Endothelial cell of umbilical vein (primary cell): Measurements from ENCODE around the gene GLDN. TPM values are rescaled to one million over a fixed set of nuclear protein-coding genes. Genes with fewer than 3 reads are reported as not detected.
A peak's percentile ranks its signal among the peaks of the same experiment; 100 is the strongest.
"Not testable (repeated sequence)": the region's sequence is repeated elsewhere in the genome, so short reads cannot be mapped to it uniquely, and the experiment has no call there.

ENCODE experiments used
- BruUV-seq: library from RNA; stranded (reverse); fragments of 400-500 nt; replicated peaks from 2 replicates; lab custom pipeline; 2021; lab: Mats Ljungman, UMichigan
- CTCF ChIA-PET: fragments of 300-600, 350-600 bp; sonication (Branson Sonifier 250); formaldehyde crosslinking; loops from one replicate; lab custom pipeline; 2021; ENCODE audit warnings: antibody characterized with exemption, inconsistent platforms; lab: Charles Lee
- POLR2A ChIA-PET: fragments of 300-600, 350-600 bp; sonication (Branson Sonifier 250); formaldehyde crosslinking; loops from one replicate; lab custom pipeline; 2021; ENCODE audit warnings: antibody characterized with exemption, inconsistent platforms; lab: Charles Lee
- DNase-seq: peaks from one replicate; pipeline ENCODE4 v3.0.0-alpha.2; 2011; ENCODE audit warnings: low read depth, low spot score
- FAIRE-seq: peaks from 2 replicates; lab custom pipeline; 2011; peaks lifted over from hg19 to GRCh38; lab: Jason Lieb, UNC
- H2AFZ ChIP-seq: 2 replicates; pipeline ENCODE4 v1.6.0; 2012; ENCODE audit warnings: low read depth, low read length, control low read depth, inconsistent platforms
- H3K27ac ChIP-seq: 2 replicates; pipeline ENCODE4 v1.5.1; 2011; ENCODE audit warnings: low read depth, mild to moderate bottlenecking, control low read depth, low read length, moderate library complexity; ENCODE audit not compliant: insufficient read depth
- H3K27me3 ChIP-seq, 2 experiments: 2 replicates each; pipeline versions ENCODE4 v1.6.0 to v1.6.1; 2011; ENCODE audit warnings: low read length in 2 of 2, mixed read lengths in 1 of 2; ENCODE audit not compliant: control insufficient read depth in 2 of 2, insufficient read depth in 2 of 2
- H3K36me3 ChIP-seq, 2 experiments: 2 replicates in 1 of 2; 3 replicates in 1 of 2; pipeline ENCODE4 v1.5.1; 2011; ENCODE audit warnings: low read length in 2 of 2, mild to moderate bottlenecking in 1 of 2, moderate library complexity in 1 of 2; ENCODE audit not compliant: control insufficient read depth in 2 of 2, insufficient read depth in 2 of 2; ENCODE audit errors: extremely low read depth in 1 of 2
- H3K4me1 ChIP-seq: 3 replicates; pipeline ENCODE4 v1.5.1; 2011; ENCODE audit warnings: mild to moderate bottlenecking, low read length; ENCODE audit not compliant: control insufficient read depth, insufficient read depth; ENCODE audit errors: extremely low read depth
- H3K4me2 ChIP-seq: 2 replicates; pipeline ENCODE4 v1.6.1; 2011; ENCODE audit warnings: low read length, control low read depth, mixed read lengths; ENCODE audit not compliant: insufficient read depth
- H3K4me3 ChIP-seq, 3 experiments: fragments of 200-600 bp in 1 of 3; sonication (generic), shearing (Covaris generic) in 1 of 3; replicated peaks in 1 of 3; 2 replicates each; pipeline ENCODE4 v1.5.1; 2011 to 2016; ENCODE audit warnings: control low read depth in 3 of 3, low read length in 3 of 3, mild to moderate bottlenecking in 2 of 3, inconsistent platforms in 1 of 3, low read depth in 1 of 3, moderate library complexity in 1 of 3; ENCODE audit not compliant: insufficient read depth in 1 of 3
- H3K79me2 ChIP-seq: 2 replicates; pipeline ENCODE4 v1.6.0; 2012; ENCODE audit warnings: low read length, inconsistent platforms; ENCODE audit not compliant: control insufficient read depth, insufficient read depth
- H3K9ac ChIP-seq: replicated peaks from 2 replicates; pipeline ENCODE3; 2011; ENCODE audit warnings: low read length, control low read depth; ENCODE audit not compliant: insufficient read depth; ENCODE audit errors: extremely low read depth
- H3K9me1 ChIP-seq: replicated peaks from 3 replicates; pipeline ENCODE4 v1.6.0; 2011; ENCODE audit warnings: mild to moderate bottlenecking, low read length; ENCODE audit not compliant: control insufficient read depth, insufficient read depth; ENCODE audit errors: extremely low read depth
- H3K9me3 ChIP-seq: replicated peaks from 2 replicates; pipeline ENCODE4 v1.5.1; 2012; ENCODE audit warnings: low read length, inconsistent platforms; ENCODE audit not compliant: control insufficient read depth, insufficient read depth
- H4K20me1 ChIP-seq: replicated peaks from 2 replicates; pipeline ENCODE3; 2011; ENCODE audit warnings: mild to moderate bottlenecking, low read length; ENCODE audit not compliant: control insufficient read depth, insufficient read depth; ENCODE audit errors: extremely low read depth
- EZH2 ChIP-seq: IDR thresholded peaks from 2 replicates; pipeline ENCODE4 v1.6.1; 2012; ENCODE audit warnings: borderline replicate concordance, low read depth, mild to moderate bottlenecking, moderate library complexity, low read length, inconsistent platforms; ENCODE audit not compliant: severe bottlenecking
- FOS ChIP-seq: IDR thresholded peaks from 2 replicates; pipeline ENCODE4 v1.6.1; 2011; ENCODE audit warnings: mild to moderate bottlenecking, low read length, moderate library complexity, borderline replicate concordance; ENCODE audit not compliant: insufficient read depth
- GATA2 ChIP-seq: IDR thresholded peaks from 2 replicates; pipeline ENCODE4 v1.7.0; 2011; ENCODE audit warnings: low read depth, mild to moderate bottlenecking, moderate library complexity, mixed read lengths, low read length; ENCODE audit not compliant: insufficient read length, insufficient read depth
- JUN ChIP-seq: IDR thresholded peaks from 2 replicates; pipeline ENCODE4 v1.6.1; 2011; ENCODE audit warnings: borderline replicate concordance, low read depth; ENCODE audit not compliant: insufficient read length, insufficient read depth
- MAX ChIP-seq: IDR thresholded peaks from 2 replicates; pipeline ENCODE4 v1.6.1; 2011; ENCODE audit not compliant: insufficient read depth, insufficient read length
- MYC ChIP-seq: IDR thresholded peaks from one replicate; pipeline ENCODE4 v1.6.1; 2011; ENCODE audit warnings: mild to moderate bottlenecking, low read depth, low read length
- POLR2A ChIP-seq: IDR thresholded peaks from 2 replicates; pipeline ENCODE4 v1.6.1; 2012; ENCODE audit warnings: low read depth, mild to moderate bottlenecking, control low read depth, low read length
- POLR2AphosphoS5 ChIP-seq: IDR thresholded peaks from 2 replicates; pipeline ENCODE4 v1.6.1; 2012; ENCODE audit warnings: low read depth, mild to moderate bottlenecking, control low read depth, low read length, moderate library complexity; ENCODE audit not compliant: insufficient read depth
- dilution Hi-C: fragments of 300-500 bp; cut with MboI; formaldehyde crosslinking; loops from one replicate; pipeline ENCODE4 v1.15.0; 2019; ENCODE audit warnings: low sequenced_read_pairs; ENCODE audit not compliant: extremely low pct_ligation_motif_present
- intact Hi-C: fragments of 100-400 bp; cut with micrococcal nuclease; formaldehyde crosslinking; loops from one replicate; pipeline ENCODE4 v1.10.0; 2022
- polyA plus RNA-seq, 4 experiments: library from polyadenylated mRNA; depleted of rRNA in 3 of 4; stranded (reverse) in 3 of 4; unstranded in 1 of 4; fragments of >200 nt; gene quantifications; 2 replicates each; pipeline versions ENCODE4 v1.2.1 to v1.2.3, GENCODE V29; 2011 to 2012; ENCODE audit warnings: missing spikeins in 1 of 4
- total RNA-seq: library from RNA; stranded (reverse); gene quantifications from 2 replicates; pipeline ENCODE4 v1.2.3, GENCODE V29; 2021
- TF ChIP-seq, protein P1 (sequence below), 2 donors: IDR thresholded peaks; 1 replicate in 1 of 2; 2 replicates in 1 of 2; pipeline ENCODE4 v1.5.1; 2011; ENCODE audit warnings: low read length in 2 of 2, mild to moderate bottlenecking in 2 of 2, moderate library complexity in 2 of 2, control low read depth in 1 of 2, inconsistent platforms in 1 of 2, low read depth in 1 of 2; ENCODE audit not compliant: insufficient read depth in 1 of 2; ENCODE audit errors: extremely low read depth in 1 of 2

Gene GLDN
- total and polyA plus RNA-seq, 2 donors (not counting 3 experiments of a cell fraction or from before 2014, with no cell fraction given): not detected

DNA sequence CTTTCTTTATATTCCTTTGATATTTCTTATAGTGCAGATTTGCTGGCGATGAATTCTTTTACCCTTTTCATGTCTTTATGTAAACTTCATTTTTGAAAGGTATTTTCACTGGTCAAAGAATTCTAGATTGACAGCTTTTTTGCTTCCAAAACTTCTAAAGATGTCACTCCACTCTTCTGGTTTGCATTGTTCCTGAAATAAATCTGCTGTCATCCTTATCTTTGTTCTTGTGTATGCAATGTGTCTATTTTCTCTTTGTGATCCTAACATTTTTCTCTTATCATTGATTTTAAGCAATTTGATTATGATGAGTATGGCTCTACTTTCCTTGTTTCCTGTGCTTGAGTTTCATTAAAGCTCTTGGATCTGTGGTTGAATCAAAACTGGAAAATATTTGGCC, 103.4 kb downstream of the GLDN start:
- Histone ChIP-seq H3K4me2 (no peak overlapping the region), H3K4me3 (no peak overlapping the region), H3K9ac (no peak overlapping the region), H3K79me2 (no peaks in the 10 kb centered on the region), H3K36me3 (no peaks in the 10 kb centered on the region), H3K9me1 (no peaks in the 10 kb centered on the region), H2AFZ (no peak overlapping the region), H3K4me1 (no peaks in the 10 kb centered on the region), H4K20me1 (no peaks in the 10 kb centered on the region), H3K27ac (no peak overlapping the region), H3K9me3 (no peaks in the 10 kb centered on the region), H3K27me3 (no peaks in the 10 kb centered on the region)
- intact Hi-C loops (no loop called here), dilution Hi-C loops (no loop called here)
- DNase-seq (no peak), FAIRE-seq (peak; percentile 38)
- no TSS peak for BruUV-seq
- ChIA-PET POLR2A (no interaction called here), CTCF (interaction anchor here (1.0 kb wide), 1 partner anchor 20 kb away, joined by 3 read pairs; no protein-coding TSS in a partner anchor)
- TF ChIP-seq MAX (no peak), EZH2 (no peak), JUN (no peak), POLR2A (no peak), FOS (no peak), POLR2AphosphoS5 (no peak), MYC (no peak), GATA2 (no peak)
- TF ChIP-seq, protein P1, sequence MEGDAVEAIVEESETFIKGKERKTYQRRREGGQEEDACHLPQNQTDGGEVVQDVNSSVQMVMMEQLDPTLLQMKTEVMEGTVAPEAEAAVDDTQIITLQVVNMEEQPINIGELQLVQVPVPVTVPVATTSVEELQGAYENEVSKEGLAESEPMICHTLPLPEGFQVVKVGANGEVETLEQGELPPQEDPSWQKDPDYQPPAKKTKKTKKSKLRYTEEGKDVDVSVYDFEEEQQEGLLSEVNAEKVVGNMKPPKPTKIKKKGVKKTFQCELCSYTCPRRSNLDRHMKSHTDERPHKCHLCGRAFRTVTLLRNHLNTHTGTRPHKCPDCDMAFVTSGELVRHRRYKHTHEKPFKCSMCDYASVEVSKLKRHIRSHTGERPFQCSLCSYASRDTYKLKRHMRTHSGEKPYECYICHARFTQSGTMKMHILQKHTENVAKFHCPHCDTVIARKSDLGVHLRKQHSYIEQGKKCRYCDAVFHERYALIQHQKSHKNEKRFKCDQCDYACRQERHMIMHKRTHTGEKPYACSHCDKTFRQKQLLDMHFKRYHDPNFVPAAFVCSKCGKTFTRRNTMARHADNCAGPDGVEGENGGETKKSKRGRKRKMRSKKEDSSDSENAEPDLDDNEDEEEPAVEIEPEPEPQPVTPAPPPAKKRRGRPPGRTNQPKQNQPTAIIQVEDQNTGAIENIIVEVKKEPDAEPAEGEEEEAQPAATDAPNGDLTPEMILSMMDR (IDR thresholded peaks at IDR 0.05; ENCODE audit: extremely low read depth in 1 of 2, insufficient read depth in 1 of 2, low read depth in 1 of 2, low read length in 2 of 2): no peak

DNA sequence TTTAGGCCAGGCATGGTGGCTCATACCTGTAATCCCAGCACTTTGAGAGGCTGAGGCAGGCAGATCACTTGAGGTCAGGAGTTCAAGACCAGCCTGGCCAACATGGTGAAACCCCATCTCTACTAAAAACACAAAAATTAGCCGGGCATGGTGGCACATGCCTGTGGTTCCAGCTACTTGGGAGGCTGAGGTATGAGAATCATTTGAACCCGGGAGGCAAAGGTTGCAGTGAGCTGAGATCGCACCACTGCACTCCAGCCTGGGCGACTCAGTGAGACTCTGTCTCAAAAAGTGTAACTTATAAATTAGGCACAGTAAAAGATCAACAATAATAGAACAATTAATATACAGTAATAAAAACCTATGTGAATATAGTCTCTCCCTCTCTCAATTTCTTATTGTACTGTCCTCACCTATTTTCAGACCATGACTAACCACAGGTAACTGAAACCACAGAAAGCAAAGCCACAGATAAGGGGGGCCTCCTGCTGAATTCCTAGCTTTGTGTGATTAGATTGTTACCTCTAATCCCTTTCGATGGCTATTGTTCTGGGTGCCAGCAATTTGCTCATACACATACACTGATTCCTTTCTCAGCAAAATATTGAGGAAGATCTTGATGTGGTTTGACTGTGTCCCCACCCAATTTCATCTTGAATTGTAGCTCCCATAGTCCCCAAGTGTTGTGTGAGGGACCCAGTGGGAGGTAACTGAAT, 104.7 kb downstream of the GLDN start:
- H3K36me3 ChIP-seq, H3K4me3 ChIP-seq, intact Hi-C loops, H3K9me1 ChIP-seq, H3K9ac ChIP-seq, DNase-seq, H4K20me1 ChIP-seq, BruUV-seq, H3K27ac ChIP-seq, H3K4me2 ChIP-seq, dilution Hi-C loops, H3K4me1 ChIP-seq, H3K9me3 ChIP-seq, H3K79me2 ChIP-seq, H2AFZ ChIP-seq, POLR2A ChIA-PET, FAIRE-seq, H3K27me3 ChIP-seq, CTCF ChIA-PET: not testable (repeated sequence)
